GM18909 (cell line): Measurements from ENCODE around the gene EMCN.
"Not testable (repeated sequence)": the region's sequence is repeated elsewhere in the genome, so short reads cannot be mapped to it uniquely, and the experiment has no call there.

Source experiments
- ATAC-seq: cut with Tn5 transposase; IDR thresholded peaks from one replicate; pipeline ENCODE4 v1.9.1; 2021; ENCODE audit warnings: mild to moderate bottlenecking; ENCODE audit not compliant: unreplicated experiment, poor library complexity

The EMCN gene

GRCh38 chr4:100517864-100518341 lies at the start of gene EMCN:
Gene EMCN, minus strand, starts transcription at chr4:100518022. Its CDS starts 108 bp downstream, at chr4:100517914.
- ATAC-seq, result no peak

- ATAC-seq, result peak; percentile 59
These were observed 48.6 kb upstream of the EMCN start for GRCh38 chr4:100566396-100566795.

GRCh38 chr4:100557306-100557705 lies 39.5 kb upstream of the EMCN start:
- ATAC-seq, result no peak

- ATAC-seq, result no peak
These were observed 38.0 kb upstream of the EMCN start for GRCh38 chr4:100555611-100556337.

- no peak for ATAC-seq
These were observed 30.4 kb upstream of the EMCN start for GRCh38 chr4:100548200-100548560.

GRCh38 chr4:100547541-100548199 lies 29.8 kb upstream of the EMCN start:
- no peak for ATAC-seq

GRCh38 chr4:100545427-100545826 lies 27.6 kb upstream of the EMCN start:
- ATAC-seq, result no peak

GRCh38 chr4:100540131-100540530 lies 22.3 kb upstream of the EMCN start:
- ATAC-seq, result no peak

GRCh38 chr4:100539706-100540105 lies 21.9 kb upstream of the EMCN start:
- ATAC-seq, result no peak

GRCh38 chr4:100533741-100534140 lies 15.9 kb upstream of the EMCN start:
- no peak for ATAC-seq

GRCh38 chr4:100530161-100530560 lies 12.3 kb upstream of the EMCN start:
- ATAC-seq, result not testable (repeated sequence)

- ATAC-seq, result no peak
These were observed 7.9 kb upstream of the EMCN start for GRCh38 chr4:100525686-100526085.

- ATAC-seq, result no peak
These were observed 1.4 kb upstream of the EMCN start for GRCh38 chr4:100519205-100519604.

GRCh38 chr4:100516225-100516624 lies 1.6 kb downstream of the EMCN start:
- ATAC-seq, result no peak

GRCh38 chr4:100511896-100512295 lies 5.9 kb downstream of the EMCN start:
- ATAC-seq, result no peak

- no peak for ATAC-seq
These were observed 7.3 kb downstream of the EMCN start for GRCh38 chr4:100510551-100510950.

- no peak for ATAC-seq
These were observed 8.4 kb downstream of the EMCN start for GRCh38 chr4:100509386-100509785.

GRCh38 chr4:100508691-100509090 lies 9.1 kb downstream of the EMCN start:
- ATAC-seq, result no peak

- ATAC-seq, result no peak
These were observed 13.5 kb downstream of the EMCN start for GRCh38 chr4:100504086-100504874.

GRCh38 chr4:100497791-100498190 lies 20.0 kb downstream of the EMCN start:
- ATAC-seq, result no peak

- no peak for ATAC-seq
These were observed 22.7 kb downstream of the EMCN start for GRCh38 chr4:100495074-100495473.
